Measurements from ENCODE around the gene REV1. TPM values are rescaled to one million over a fixed set of nuclear protein-coding genes. Genes with fewer than 3 reads are reported as not detected.
A peak's percentile ranks its signal among the peaks of the same experiment; 100 is the strongest.

Gene REV1
- total and polyA plus RNA-seq, 2 of the 13 experiments (the other 11 are each of a cell fraction or from before 2014, with no cell fraction given) = 49.1 to 71.8 TPM

DNA sequence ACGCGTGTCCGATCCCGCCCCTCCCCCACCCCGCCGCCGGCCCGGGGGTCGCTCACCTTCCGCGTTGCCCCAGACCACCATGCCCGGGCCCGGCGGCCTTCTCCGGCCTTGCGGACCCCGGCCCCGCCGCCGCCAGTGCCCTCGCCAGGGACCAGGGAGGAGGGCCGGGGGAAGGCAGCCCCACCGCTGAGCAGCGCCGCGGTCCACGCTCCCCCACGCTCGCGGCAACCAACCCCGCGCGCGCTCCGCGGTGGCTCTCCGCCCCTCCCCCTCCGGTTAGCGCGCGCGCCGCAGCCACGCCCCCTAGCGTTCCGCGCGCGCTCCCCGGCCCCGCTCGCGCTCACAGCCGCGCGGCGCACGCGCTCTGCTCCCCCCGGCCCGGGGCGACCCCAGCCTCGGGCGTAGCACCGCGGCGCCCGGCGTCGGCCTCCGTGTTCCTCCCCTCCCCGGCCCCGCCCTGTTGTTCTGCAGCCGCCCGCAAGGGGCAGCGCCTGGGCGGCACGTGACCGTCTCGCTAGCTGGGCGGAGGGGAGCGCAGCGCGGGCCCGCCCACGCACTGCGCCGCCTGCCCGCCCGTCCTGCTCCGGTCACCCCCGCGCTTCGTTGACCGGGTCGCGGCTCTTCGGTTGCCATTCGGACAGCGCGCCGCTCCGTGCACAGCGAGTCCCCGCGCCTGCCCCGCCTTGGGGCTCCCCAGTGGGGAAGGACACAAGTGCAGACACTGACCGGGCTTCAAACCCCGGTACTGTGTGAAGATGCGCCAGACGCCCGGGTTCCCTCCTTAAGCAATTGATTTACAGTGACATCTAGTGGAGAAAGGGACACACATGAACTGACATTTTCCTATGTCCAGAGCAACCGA, at the start of gene REV1 (continued):
- TF ChIP-seq, protein P1, sequence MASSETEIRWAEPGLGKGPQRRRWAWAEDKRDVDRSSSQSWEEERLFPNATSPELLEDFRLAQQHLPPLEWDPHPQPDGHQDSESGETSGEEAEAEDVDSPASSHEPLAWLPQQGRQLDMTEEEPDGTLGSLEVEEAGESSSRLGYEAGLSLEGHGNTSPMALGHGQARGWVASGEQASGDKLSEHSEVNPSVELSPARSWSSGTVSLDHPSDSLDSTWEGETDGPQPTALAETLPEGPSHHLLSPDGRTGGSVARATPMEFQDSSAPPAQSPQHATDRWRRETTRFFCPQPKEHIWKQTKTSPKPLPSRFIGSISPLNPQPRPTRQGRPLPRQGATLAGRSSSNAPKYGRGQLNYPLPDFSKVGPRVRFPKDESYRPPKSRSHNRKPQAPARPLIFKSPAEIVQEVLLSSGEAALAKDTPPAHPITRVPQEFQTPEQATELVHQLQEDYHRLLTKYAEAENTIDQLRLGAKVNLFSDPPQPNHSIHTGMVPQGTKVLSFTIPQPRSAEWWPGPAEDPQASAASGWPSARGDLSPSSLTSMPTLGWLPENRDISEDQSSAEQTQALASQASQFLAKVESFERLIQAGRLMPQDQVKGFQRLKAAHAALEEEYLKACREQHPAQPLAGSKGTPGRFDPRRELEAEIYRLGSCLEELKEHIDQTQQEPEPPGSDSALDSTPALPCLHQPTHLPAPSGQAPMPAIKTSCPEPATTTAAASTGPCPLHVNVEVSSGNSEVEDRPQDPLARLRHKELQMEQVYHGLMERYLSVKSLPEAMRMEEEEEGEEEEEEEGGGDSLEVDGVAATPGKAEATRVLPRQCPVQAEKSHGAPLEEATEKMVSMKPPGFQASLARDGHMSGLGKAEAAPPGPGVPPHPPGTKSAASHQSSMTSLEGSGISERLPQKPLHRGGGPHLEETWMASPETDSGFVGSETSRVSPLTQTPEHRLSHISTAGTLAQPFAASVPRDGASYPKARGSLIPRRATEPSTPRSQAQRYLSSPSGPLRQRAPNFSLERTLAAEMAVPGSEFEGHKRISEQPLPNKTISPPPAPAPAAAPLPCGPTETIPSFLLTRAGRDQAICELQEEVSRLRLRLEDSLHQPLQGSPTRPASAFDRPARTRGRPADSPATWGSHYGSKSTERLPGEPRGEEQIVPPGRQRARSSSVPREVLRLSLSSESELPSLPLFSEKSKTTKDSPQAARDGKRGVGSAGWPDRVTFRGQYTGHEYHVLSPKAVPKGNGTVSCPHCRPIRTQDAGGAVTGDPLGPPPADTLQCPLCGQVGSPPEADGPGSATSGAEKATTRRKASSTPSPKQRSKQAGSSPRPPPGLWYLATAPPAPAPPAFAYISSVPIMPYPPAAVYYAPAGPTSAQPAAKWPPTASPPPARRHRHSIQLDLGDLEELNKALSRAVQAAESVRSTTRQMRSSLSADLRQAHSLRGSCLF (CRISPR knock-in tag; IDR thresholded peaks at IDR 0.05; ENCODE audit: borderline replicate concordance) = no peak
- TF ChIP-seq ZBTB1 (CRISPR knock-in tag; IDR thresholded peaks at IDR 0.05; ENCODE audit: borderline replicate concordance) (no peak), ZSCAN29 (CRISPR knock-in tag; conservative IDR thresholded peaks at IDR 0.05) (0 out of 2 replicates have a peak, but pooled peaks have one; percentile 41), ZNF234 (CRISPR knock-in tag; conservative IDR thresholded peaks at IDR 0.05) (no peak), PHF20 (CRISPR knock-in tag; IDR thresholded peaks at IDR 0.05) (peak; percentile 65; the same call in 1 of the 2 replicates), CAMTA2 (CRISPR knock-in tag; IDR thresholded peaks at IDR 0.05; ENCODE audit: borderline replicate concordance) (no peak), RBM22 (optimal IDR thresholded peaks at IDR 0.05; ENCODE audit: low read length) (no peak), ZSCAN21 (CRISPR knock-in tag; IDR thresholded peaks at IDR 0.05; ENCODE audit: borderline replicate concordance) (peak; percentile 94), KDM2A (CRISPR knock-in tag; IDR thresholded peaks at IDR 0.05; ENCODE audit: borderline replicate concordance, low read depth) (peak; percentile 87), MBNL3 (CRISPR knock-in tag; conservative IDR thresholded peaks at IDR 0.05) (no peak), ZNF382 (CRISPR knock-in tag; IDR thresholded peaks at IDR 0.05; ENCODE audit: borderline replicate concordance) (no peak), ATF1 (CRISPR knock-in tag; IDR thresholded peaks at IDR 0.05) (no peak), ZNF331 (CRISPR knock-in tag; IDR thresholded peaks at IDR 0.05) (peak; percentile 76), TAF15 (IDR thresholded peaks at IDR 0.05; ENCODE audit: low read depth, low read length, poor library complexity, severe bottlenecking) (no peak), NCOR1 (IDR thresholded peaks at IDR 0.05; ENCODE audit: borderline replicate concordance, low read length) (peak; percentile 60; the same call in 1 of the 2 replicates), ZNF362 (CRISPR knock-in tag; IDR thresholded peaks at IDR 0.05; ENCODE audit: borderline replicate concordance) (no peak; the same call in 1 of the 2 replicates), ZNF557 (CRISPR knock-in tag; IDR thresholded peaks at IDR 0.05) (no peak), ZNF891 (CRISPR knock-in tag; IDR thresholded peaks at IDR 0.05) (peak; percentile 82), ZBTB21 (CRISPR knock-in tag; IDR thresholded peaks at IDR 0.05) (no peak; the same call in 1 of the 2 replicates), NR2C2 (CRISPR knock-in tag; IDR thresholded peaks at IDR 0.05; ENCODE audit: borderline replicate concordance) (peak; percentile 58)
- TF ChIP-seq, protein P2, sequence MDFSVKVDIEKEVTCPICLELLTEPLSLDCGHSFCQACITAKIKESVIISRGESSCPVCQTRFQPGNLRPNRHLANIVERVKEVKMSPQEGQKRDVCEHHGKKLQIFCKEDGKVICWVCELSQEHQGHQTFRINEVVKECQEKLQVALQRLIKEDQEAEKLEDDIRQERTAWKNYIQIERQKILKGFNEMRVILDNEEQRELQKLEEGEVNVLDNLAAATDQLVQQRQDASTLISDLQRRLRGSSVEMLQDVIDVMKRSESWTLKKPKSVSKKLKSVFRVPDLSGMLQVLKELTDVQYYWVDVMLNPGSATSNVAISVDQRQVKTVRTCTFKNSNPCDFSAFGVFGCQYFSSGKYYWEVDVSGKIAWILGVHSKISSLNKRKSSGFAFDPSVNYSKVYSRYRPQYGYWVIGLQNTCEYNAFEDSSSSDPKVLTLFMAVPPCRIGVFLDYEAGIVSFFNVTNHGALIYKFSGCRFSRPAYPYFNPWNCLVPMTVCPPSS (IDR thresholded peaks at IDR 0.05) = no peak
